Measurements from ENCODE around the gene CALML5. TPM values are rescaled to one million over a fixed set of nuclear protein-coding genes. Genes with fewer than 3 reads are reported as not detected.

The CALML5 gene
- total RNA-seq, 1 experiment from 2014 or later: not detected

DNA sequence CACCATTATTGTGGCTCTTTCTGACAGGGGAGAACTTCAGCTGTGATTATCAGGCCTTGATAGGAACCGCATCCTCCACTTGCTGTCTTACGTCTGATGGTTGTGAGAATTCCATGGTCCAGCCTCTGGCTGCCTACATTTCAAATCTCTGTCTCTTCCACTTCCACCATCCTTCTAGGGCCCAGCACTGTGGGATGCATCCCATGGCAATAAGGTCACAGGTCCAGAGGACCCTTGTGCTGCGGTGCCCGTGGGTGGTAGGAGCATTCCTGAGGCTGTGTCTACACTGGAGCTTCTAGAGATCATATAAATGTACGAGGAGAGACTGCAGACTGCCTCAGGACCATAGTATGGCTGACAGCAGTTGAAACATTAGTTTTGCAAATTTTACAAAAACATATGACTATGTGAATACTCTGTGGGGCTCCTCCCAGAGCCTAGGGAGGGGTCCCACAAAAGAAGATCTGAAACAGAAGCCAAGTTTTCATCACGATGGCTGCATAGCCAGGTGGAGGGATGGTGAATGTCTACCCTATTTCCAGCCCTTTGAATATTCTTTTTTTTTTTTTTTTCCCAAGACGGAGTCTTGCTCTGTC is 37.2 kb upstream of the CALML5 start:
- no peak overlapping the region for H3K4me3 ChIP-seq
- no peak for DNase-seq
- H3K36me3 ChIP-seq: no peaks in the 10 kb centered on the region
- no peaks in the 10 kb centered on the region for H3K9me3 ChIP-seq
- H3K27me3 ChIP-seq: no peaks in the 10 kb centered on the region

- Histone ChIP-seq H3K36me3 (no peaks in the 10 kb centered on the region), H3K4me3 (no peak overlapping the region), H3K9me3 (no peaks in the 10 kb centered on the region), H3K27me3 (no peaks in the 10 kb centered on the region)
- no peak for DNase-seq
Measured at GRCh38 chr10:5534880-5535856, 35.8 kb upstream of the CALML5 start.

DNA sequence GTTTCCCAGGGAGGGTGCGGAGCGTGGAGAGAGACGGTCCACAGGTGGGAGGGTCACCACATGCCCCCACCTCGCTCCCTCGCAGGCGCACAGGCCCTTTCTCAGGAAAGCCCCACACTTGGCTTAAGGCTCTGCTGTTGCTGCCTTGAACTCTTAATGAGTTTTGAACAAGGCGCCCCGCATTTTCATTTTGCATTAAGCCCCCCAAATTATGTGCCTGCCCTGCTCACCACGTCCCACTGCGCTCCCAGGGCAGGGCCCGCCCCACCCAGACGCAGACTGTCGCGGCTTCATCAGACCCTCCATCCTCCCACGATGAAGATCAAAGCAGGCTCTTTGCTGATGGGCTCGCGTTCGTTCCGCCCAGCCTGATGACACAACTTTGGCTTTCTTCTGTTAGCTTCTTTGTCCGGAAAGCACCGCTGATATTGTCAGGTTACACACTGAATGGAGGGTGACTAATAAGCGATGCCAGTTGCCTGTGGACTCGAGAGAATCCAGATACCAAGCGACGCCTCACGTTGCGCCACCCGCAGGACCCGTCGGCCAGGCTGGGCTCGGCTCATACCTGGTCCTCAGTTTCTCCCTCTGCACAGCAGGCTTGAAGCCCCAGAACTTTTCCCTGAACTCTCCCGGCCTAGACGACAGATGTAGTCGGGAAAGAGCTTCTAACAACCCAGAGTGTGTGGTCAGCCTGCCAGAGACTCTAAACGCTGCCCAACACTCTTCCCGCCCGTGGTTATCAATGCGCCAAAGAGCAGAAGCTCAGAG is 34.9 kb upstream of the CALML5 start:
- Histone ChIP-seq H3K36me3 (no peaks in the 10 kb centered on the region), H3K4me3 (no peak overlapping the region), H3K27me3 (no peaks in the 10 kb centered on the region), H3K9me3 (no peaks in the 10 kb centered on the region)
- no peak for DNase-seq

DNA sequence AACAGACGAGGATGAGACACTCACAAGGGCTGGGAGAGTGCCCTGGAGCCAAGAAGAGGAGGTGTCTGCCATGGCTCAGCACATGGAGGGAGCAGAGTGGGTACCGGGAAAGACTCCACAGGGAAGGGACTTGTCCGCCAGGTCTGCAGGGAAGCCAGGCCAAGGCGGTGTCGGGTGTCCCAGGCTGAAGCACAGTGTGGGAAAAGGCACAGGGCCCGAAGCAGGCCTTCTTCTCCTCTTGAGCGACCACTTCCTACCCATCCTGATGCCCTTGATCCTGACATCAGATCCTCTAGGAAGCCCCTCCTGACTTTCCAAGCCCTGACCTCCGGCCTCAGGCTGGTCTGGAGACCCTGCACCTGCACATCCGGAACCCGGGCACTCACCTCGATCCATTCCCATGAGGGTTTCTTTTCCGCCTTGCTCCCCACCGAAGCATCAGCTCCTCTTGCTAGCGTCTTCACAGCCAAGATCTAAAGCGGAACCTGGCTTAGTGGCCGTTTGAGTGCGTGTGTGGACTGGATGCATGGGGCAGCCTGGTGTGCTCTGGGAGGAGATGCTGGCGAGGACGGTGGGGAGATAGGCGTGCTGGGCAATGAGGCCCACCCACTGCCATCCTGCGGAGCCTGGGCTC is 33.8 kb upstream of the CALML5 start:
- H3K4me3 ChIP-seq: no peak overlapping the region
- H3K27me3 ChIP-seq: no peaks in the 10 kb centered on the region
- no peaks in the 10 kb centered on the region for H3K9me3 ChIP-seq
- DNase-seq: no peak
- no peaks in the 10 kb centered on the region for H3K36me3 ChIP-seq

DNA sequence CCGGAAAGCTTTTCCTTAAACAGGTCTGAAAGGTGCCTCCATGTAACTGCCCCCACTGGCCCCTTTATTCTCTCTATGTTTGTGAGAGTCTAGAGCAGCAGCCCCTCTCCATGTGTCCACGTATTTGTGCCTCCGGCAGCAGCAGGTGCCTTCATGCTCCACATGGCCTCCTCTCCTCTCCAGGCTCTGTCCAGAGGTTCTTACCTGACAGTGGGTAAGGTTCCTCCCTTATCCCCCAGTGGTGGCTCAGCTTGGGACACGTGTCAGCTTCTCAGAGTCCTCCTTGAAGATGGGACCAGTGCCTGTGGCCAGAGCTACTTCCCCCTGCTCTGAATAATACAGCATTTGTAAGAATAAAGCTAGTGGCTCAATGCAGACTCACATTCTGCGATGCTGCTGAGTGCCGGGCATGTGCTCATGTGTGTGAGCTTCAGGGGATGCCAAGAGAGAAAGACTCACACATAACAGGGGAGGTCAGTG is 33.3 kb upstream of the CALML5 start:
- H3K9me3 ChIP-seq: no peaks in the 10 kb centered on the region
- no peaks in the 10 kb centered on the region for H3K27me3 ChIP-seq
- H3K4me3 ChIP-seq: no peak overlapping the region
- no peak for DNase-seq
- H3K36me3 ChIP-seq: no peaks in the 10 kb centered on the region

DNA sequence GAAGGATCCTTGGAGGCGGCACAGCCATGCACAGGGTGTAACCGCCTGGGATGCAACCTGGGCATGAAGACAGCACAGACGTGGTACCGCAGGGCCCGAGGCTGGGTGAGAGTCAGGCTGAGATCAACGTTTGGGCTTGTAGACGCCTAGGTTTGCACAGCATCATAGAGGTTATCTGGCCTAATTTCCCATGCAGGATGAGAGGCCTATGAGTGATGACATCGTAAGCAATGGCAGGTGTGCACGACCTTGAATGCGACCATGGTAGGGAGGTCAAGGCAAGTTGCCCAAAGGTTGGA is 32.9 kb upstream of the CALML5 start:
- Histone ChIP-seq H3K4me3 (no peak overlapping the region), H3K36me3 (no peaks in the 10 kb centered on the region), H3K27me3 (no peaks in the 10 kb centered on the region), H3K9me3 (no peaks in the 10 kb centered on the region)
- DNase-seq: no peak

DNA sequence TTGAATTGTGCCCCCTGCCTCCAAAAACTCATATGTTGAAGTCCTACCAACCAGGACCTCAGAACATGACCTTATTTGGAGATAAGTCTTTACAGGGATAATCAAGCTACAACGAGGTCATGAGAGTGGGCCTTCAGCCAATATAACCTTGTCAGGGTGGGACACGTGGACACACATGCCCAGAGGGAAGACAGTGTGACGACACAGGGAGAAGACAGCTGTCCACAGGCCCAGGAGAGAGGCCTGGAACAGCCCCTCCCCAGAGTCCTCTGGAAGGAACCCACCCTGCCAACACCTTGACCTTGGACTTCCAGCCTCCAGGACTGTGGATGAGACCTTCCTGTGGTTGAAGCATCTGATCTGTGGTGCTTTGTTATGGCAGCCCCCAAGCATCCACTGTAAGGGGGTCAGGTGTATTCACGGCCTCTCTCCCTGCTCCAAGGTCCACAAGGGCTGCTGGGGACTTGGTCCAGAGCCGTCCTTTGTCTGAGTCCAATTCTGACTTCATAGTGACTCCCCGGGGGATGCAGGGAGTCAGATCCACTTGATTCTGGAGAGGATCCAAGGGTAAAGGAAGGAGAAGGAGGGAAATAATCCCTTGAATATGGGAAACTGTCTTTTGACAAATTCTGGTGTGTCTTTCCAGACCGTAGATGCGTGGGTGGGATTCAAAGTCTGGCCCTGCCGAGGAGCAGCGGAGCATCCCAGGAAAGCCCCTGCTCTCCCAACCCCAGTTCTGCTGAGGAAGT is 32.4 kb upstream of the CALML5 start:
- H3K4me3 ChIP-seq: no peak overlapping the region
- no peaks in the 10 kb centered on the region for H3K36me3 ChIP-seq
- DNase-seq: no peak

DNA sequence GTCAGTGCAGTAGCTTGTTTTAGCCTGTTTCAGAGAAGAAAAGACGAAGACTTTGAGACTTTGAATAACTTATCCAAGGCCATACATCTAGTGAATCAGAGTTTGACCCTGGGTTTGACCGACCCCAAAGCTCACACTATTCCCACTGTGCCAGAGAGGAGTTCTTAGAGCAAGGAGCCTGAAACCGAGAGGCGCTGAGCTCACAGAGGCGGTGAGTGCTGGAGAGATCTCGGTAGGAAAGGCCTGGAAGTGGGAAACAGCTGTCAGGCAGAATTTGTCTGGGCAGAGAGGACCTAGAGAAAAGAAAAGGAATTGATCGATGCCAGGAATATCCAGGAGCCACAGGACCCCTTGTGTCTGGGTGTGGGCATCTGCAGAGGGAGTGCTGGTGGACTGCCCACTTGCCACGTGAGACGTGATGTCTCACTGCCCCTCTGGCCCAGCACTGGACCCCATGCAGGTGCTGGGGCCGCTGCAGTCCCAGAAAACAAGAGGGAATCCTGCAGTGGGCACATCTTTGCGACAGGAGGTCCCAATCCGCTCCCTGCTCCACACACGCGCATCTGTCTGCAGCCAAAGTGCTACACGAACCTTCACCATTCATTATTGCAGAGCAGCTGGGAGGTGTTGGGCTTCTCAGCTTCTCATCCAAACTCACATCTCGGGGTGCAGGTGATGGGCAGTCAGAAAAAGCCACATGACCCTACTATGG is 31.6 kb upstream of the CALML5 start:
- no peak for DNase-seq
- Histone ChIP-seq H3K4me3 (no peak overlapping the region), H3K9me3 (no peaks in the 10 kb centered on the region), H3K36me3 (no peaks in the 10 kb centered on the region), H3K27me3 (no peaks in the 10 kb centered on the region)

More for the DNA sequence above, 32.4 kb upstream of the CALML5 start:
- Histone ChIP-seq H3K9me3 (no peaks in the 10 kb centered on the region), H3K27me3 (no peaks in the 10 kb centered on the region)

DNA sequence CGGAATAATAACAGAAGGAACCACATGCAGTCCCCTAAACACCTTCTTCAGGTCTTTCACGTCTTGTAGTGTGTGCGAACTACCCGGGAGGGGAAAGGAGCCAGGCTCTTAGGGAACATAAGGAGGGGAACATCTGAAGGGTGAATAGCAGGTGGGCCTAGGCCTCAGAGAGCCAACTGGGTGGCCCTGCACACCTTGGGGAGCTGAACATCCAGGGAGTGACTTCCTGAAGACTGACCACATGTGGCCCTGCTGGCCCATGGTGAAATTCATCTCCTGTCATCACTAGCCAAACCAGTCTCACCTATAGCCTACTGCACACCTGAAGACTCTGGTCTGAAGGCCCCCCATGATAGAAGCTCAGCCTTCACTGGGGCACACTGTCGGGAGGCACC is 31.0 kb upstream of the CALML5 start:
- no peak overlapping the region for H3K4me3 ChIP-seq
- DNase-seq: no peak
- no peaks in the 10 kb centered on the region for H3K36me3 ChIP-seq
- no peaks in the 10 kb centered on the region for H3K27me3 ChIP-seq
- H3K9me3 ChIP-seq: no peaks in the 10 kb centered on the region

DNA sequence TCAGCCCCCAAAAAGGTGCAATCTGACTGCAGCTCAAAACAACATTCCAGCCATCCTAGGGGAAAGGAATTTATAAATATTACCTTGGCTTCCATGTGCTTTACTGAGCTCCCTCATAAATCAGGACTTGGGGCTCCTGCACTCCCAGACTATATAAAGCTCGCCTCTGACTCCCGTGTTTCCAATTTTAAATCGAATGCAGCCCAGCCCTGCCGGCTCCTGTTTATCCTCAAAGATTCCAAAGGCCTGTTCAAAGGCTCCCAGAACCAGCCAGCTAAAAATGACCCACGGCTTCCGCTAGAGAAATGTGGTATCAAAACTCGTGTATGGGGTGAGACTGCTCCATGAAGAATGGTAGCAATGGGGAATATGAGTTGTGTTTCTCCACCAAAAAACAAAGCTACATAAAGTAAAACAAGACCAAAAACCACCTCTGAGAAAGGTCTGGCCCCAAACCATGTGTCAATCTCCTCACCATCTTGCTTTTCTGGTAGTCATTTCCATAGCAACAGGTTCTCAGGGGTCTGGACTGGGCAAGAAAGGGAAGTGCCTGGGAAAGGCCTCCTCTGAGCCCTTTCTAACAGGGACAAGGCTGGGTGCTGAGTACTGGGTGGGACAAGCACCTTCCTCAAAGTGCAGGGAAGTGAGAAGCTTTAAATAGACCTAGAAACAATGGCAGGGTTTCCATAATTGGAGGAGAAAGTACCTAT is 30.5 kb upstream of the CALML5 start:
- Histone ChIP-seq H3K27me3 (no peaks in the 10 kb centered on the region), H3K36me3 (no peaks in the 10 kb centered on the region), H3K9me3 (no peaks in the 10 kb centered on the region), H3K4me3 (no peak overlapping the region)
- no peak for DNase-seq

GRCh38 chr10:5528989-5529701 is 29.8 kb upstream of the CALML5 start:
- no peaks in the 10 kb centered on the region for H3K9me3 ChIP-seq
- DNase-seq: no peak
- H3K27me3 ChIP-seq: no peaks in the 10 kb centered on the region
- no peak overlapping the region for H3K4me3 ChIP-seq
- no peaks in the 10 kb centered on the region for H3K36me3 ChIP-seq

GRCh38 chr10:5527332-5528200 is 28.2 kb upstream of the CALML5 start:
- Histone ChIP-seq H3K27me3 (no peaks in the 10 kb centered on the region), H3K36me3 (no peaks in the 10 kb centered on the region), H3K9me3 (no peaks in the 10 kb centered on the region), H3K4me3 (no peak overlapping the region)
- no peak for DNase-seq

- no peak for DNase-seq
- H3K9me3 ChIP-seq: no peaks in the 10 kb centered on the region
- no peaks in the 10 kb centered on the region for H3K36me3 ChIP-seq
- no peak overlapping the region for H3K4me3 ChIP-seq
- no peaks in the 10 kb centered on the region for H3K27me3 ChIP-seq
Measured at GRCh38 chr10:5526691-5527331, 27.4 kb upstream of the CALML5 start.
